GM18499 (cell line): ENCODE results near the gene NFASC.

Experiments used
- ATAC-seq: cut with Tn5 transposase; IDR thresholded peaks from one replicate; pipeline ENCODE4 v1.9.1; 2021; ENCODE audit warnings: moderate number of reproducible peaks; ENCODE audit not compliant: insufficient read depth, unreplicated experiment

The NFASC gene

DNA sequence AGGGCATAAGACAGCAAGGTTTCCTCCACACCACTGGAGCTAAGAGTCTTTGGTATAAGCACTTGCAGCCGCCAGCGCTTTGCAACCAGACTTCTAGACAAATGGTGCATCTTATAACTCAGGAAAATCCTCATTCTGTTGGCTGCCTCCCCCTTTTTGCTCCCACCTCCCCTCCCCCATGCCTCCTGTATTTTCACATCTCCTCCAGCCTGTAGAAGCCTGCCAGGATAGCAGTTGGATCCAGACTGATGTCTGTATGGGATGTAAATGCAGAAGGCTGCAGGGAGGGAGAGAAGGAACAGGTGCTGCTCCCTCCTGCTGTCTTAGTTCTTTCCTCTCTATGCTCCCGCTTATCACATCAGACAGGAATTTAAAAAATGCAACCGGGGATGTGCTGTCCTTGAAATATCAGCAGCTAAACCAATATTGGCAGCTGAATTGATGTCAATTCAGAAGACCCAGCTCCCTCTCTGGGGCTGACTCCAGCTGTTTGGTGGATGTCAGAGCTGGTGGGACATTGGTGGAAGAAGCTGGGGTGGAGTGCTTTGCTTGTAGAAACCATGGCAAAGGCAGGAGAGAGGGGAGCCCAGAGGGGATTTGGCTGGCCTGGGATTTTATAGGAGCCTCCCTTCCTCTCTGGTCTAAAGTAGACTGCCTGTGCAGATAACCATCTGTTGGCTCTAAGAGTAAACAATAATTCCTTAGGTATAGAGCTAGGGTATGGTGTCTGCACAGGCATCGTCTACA is 53.5 kb downstream of the NFASC start:
- ATAC-seq = no peak

DNA sequence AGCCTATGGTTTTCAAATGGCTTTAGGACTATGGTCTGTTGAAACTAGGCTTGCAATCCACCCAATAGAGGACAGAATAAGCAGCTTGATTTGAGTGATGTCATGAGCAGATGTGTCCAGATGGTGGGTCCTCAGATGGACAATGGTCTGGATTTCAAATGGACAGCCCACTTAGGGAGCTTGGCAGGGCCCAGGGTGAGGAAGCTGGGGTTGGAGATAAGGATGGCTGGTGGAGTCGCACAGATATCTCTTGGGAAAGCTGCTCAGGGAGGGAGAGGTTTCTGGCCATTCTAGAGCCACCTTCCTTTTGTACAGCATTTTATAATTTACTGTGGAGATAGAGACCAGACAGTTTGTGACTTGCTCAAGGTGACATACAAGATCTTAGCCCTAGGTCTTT is 55.0 kb downstream of the NFASC start:
- no peak for ATAC-seq

- no peak for ATAC-seq
Observed at GRCh38 chr1:204927673-204928641, 57.3 kb downstream of the NFASC start.

DNA sequence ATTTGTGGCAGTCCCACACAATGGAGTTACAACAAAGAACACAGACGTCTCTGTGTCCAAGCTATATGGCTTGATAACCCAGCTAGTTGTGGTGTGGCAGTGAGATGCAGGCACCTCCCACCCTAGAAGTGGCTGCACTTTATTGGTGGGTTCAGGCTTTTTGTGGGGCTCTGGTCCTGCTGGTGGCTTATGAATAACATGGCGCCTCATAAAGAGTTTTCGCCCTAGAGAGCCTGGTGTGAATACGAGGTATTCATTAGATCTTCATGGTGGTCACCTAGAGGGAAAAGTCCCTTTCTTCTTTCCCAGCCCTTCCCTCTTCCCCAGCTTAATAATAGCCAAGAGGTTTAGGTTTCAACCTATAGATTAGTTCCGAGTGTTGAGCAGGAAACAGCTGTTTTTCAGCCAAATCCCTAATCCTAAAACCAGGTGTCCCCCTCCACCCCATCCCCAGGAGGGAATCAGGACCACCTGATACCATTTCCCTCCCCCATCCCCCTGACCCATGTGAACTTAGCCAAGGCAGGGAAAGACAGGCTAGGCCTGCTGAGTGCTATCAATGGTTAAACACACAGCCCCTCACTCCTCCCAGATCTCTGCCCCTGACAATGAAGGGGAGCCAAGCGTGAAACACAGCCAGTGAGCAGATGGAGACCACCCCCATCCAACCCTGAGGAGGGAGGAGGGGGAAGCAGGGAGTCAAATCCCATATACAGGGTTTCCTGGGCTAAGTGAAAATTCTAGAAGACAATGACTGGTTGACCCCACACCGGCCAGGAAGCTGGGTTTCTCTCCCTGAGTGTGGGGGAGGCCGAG is 58.2 kb downstream of the NFASC start:
- no peak for ATAC-seq

DNA sequence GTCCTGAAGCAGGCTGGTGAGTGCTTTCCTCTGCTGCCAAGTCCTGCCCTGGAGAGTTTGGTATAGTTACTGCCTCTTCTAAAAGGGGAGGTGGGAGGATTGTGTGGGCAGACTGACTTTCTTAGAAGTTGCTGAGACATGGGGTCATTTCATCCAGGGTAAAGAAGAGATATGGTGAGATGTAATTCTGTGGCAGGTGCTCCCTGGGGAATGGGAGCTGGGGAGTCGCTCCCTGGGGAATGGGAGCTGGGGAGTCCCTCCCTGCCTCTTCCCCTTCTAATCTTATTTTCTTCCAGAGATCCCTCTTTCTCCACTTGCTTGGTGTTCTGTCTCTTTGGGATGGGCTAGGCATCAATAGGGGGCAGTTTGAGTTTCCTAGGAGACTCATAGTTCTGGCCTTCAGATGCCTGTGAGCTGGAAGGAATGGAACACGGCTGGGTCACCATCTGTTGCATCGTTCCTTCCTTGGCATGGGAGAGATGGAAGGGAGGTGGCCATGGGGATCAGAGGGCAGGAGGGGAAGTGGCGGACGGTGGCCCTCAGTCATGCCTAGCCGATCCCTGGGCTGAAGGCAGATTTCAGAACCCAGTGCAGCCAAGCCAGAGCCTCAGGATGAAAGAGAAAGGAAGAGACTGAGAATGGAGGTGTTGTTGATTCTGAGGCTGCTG is 59.0 kb downstream of the NFASC start:
- ATAC-seq = no peak

GRCh38 chr1:204930155-204930523 is 59.5 kb downstream of the NFASC start:
- no peak for ATAC-seq

- no peak for ATAC-seq
Observed at GRCh38 chr1:204931313-204931712, 60.7 kb downstream of the NFASC start.

DNA sequence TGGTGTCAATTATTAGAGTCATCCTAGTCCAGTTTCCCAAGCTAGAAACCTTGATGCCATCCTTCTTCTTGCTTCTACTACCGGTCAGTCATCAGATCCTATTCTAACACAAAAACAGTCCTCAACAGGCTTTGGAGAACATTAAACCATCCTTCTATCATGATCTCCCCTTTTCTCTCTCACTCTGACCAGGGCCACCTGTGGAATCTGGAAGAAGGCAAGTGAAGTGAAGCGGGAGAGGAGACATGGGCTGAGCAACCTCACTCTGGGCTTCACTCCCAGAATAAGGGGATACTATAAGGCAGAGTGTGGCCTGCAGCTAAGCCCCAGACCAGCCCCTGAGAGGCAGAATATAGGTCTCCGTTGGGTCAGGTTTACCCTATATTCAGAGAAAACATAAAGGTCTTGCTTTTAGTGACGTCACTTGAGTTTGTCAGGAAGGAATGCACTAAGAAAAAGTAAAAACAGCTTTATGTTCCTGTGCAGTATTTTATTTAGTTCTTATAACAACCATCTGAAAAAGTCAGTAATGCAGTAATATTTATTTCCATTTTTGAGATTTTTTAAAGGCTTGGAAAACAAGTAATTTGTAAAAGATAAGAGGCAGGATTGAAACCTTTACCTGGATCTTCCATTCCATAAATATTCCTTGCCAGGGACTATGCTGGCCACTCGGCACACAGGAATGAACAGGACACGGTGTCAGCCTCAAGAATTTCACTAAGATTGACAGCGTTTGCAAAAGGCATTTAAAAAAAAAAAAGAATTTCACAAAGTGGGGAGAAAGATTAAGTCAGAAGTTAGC is 61.3 kb downstream of the NFASC start:
- ATAC-seq = no peak

- ATAC-seq = no peak
Observed at GRCh38 chr1:204932573-204932909, 61.9 kb downstream of the NFASC start.

DNA sequence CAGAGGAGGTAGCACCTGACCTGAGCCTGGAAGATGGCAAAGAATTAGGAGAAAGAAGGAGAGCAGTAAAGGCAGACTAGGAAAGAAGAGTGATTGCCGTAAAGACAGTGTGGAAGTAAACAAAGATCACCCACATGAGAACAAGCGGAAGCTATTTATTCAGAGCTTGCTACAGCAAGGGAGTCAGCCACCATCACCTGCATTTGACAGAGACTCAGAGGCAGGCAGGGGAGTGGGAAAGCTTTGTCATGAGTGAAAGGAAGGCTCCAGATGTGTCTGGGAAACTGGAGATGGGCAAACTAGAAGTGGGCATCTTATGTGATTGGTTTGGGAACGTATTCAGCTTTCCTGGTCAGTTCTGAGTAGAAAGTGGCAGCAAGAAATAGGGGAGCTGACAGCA is 64.5 kb downstream of the NFASC start:
- ATAC-seq = no peak

DNA sequence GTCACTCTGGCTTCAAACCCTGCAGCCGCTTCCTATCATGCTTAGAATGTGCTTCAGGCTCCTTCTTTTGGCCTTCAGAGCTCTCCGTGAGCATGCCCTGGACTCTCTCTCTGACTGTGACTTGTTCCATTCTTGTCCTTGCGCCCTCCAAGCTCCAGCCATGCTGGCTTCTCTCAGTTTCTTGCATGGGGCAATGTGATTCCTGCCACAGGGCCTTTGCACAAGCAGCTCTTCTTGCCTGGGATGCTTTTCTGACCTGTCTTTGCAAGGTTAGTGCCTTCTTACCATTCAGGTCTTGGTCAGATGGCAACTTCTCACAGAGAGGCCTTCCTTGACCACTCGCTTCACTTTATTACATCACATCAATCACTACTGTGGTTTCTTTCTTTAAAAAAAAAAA is 66.1 kb downstream of the NFASC start:
- ATAC-seq = no peak

DNA sequence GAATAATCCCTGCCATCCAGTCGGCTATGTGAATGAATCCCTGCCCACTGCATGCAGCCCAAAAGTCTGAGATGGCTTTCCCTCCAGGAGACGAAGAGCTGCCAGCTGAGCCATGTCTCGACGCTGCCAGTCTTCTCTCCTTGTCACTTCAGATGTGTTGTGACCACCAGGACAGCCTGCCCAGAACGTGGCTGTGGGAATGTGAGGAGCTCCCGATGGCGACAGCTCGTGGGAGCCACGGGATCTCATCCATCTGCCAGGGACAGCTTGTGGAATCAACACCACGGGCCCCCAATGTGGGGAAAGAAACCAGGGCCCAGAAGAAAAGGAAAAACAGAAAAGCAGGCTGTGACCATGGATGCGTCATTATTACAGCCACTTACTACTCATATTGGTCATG is 67.2 kb downstream of the NFASC start:
- no peak for ATAC-seq

DNA sequence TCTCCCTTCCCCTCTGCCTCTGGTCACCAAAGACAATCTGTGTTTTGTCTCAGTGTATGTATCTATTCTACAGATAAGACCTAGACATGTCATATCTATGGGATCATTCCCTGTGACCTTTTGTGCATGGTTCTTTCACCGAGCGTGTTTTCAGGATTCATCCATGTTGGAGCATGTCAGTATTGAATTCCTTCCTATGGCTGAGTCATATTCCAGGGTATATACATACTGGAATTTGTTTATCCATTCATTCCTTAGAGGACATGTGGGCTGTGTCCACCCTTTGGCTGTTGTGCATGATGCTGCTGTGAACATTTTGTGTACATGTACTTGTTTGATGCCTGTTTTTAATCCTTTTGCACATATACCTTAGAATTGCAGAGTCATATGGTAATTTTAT is 69.9 kb downstream of the NFASC start:
- ATAC-seq = no peak

DNA sequence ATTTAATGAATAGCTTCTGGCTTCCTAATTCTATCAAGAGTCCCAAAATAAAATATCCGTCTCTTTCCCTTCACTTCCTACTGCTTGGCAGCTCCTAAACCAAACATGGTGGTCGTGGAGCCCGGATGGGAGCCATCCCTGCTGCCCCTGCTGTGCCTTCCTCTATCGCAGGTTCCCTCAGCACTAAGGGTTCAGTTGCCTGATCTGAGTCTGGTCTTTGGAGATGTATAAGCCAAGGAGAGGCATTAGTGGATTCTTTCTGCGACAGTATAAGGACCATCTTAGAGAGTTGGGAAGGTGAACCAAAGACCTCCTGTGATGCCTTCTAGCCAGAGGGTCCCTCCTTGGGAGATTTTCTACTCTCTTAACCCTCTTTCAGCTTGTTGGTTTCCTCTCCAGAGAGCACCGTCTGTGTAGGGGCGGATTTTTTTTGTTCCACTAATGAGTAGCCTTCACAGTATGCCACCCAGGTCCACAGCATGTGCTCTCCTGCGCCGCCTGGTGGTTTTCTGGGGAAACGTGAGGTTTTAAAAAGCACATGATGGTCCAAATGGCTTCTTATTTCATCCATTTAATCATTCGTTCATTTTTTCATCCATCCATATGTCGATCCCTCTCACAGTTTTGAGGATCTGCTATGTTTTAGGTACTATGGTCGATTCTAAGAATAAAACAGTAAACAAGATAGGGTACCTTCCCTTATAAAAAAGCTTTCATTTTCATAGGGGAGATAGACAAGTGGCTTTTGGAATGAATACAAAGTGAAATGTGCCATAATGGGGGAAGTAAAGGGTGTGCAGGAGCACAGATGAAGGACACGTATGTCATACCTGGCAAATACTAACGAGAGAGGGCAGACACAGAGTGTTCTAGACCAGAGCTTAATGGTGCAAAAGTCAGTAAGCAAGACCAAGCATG is 71.0 kb downstream of the NFASC start:
- no peak for ATAC-seq

DNA sequence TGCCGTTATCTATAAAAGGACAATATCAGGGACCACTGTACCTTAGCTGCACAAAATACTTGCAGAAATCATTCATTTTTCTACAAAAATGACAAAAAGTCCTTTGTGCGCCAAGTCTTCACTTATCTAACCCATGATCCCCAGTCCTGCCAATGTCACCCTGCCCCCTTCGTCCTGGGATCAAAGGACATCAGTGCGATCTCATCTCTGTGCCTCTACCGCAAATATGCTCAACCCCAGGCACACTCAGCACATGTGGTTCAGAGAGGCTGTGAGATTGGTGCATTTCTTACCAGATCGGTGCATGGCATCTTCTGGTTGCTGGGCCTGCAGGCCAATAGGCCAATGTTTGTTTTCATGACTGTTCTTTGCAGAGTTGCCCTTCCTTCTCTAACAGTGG is 72.8 kb downstream of the NFASC start:
- no peak for ATAC-seq

GRCh38 chr1:204944662-204945061 is 74.0 kb downstream of the NFASC start:
- no peak for ATAC-seq

GRCh38 chr1:204945565-204945977 is 74.9 kb downstream of the NFASC start:
- no peak for ATAC-seq

- no peak for ATAC-seq
Observed at GRCh38 chr1:204946640-204947039, 76.0 kb downstream of the NFASC start.
